ENCODE measurements around the gene STX1A. TPM values are rescaled to one million over a fixed set of nuclear protein-coding genes. Genes with fewer than 3 reads are reported as not detected.
"Not testable (repeated sequence)": the region's sequence is repeated elsewhere in the genome, so short reads cannot be mapped to it uniquely, and the experiment has no call there.

The STX1A gene
- total and polyA plus RNA-seq, 2 of the 8 experiments (the other 6 are each of a cell fraction or from before 2014, with no cell fraction given) = 13.5 to 17.5 TPM

- H4K8ac ChIP-seq (ENCODE audit: extremely low read depth, insufficient read depth, low read length); H3K23me2 ChIP-seq (ENCODE audit: low read depth, low read length); H2AFZ ChIP-seq (ENCODE audit: low read length); H2BK15ac ChIP-seq (ENCODE audit: low read length); H3K4me3 ChIP-seq (ENCODE audit: extremely low read depth in 1 of 4, insufficient read depth in 2 of 4, low read depth in 3 of 4, low read length in 4 of 4); H2BK120ac ChIP-seq (replicated peaks; ENCODE audit: low read depth, low read length); H3K14ac ChIP-seq (ENCODE audit: insufficient read length); H3K18ac ChIP-seq (ENCODE audit: extremely low read depth, low read length); DNase-seq (ENCODE audit: low read depth in 1 of 2, low spot score in 2 of 2); H3K79me2 ChIP-seq (ENCODE audit: control insufficient read depth in 1 of 2, insufficient read depth in 2 of 2, low read length in 2 of 2); FAIRE-seq; H2BK12ac ChIP-seq (ENCODE audit: low read depth, low read length); H3K4ac ChIP-seq (replicated peaks; ENCODE audit: insufficient read length, low read depth, low read length); H3K9ac ChIP-seq (replicated peaks in 1 of 4; ENCODE audit: extremely low read depth in 1 of 4, low read depth in 3 of 4, low read length in 3 of 4); H3K79me1 ChIP-seq (ENCODE audit: low read depth, low read length); H3K36me3 ChIP-seq (ENCODE audit: control insufficient read depth in 2 of 4, insufficient read depth in 4 of 4, low read length in 3 of 4); H3K27ac ChIP-seq (ENCODE audit: low read depth, low read length); H3K4me2 ChIP-seq (ENCODE audit: insufficient read depth in 1 of 2, low read depth in 2 of 2, low read length in 2 of 2); H4K91ac ChIP-seq (replicated peaks; ENCODE audit: insufficient read length, low read length); H3K9me3 ChIP-seq (ENCODE audit: insufficient read depth in 2 of 2, low read depth in 1 of 2, low read length in 1 of 2); H3K27me3 ChIP-seq (replicated peaks in 1 of 4; ENCODE audit: control insufficient read depth in 3 of 4, extremely low read depth in 1 of 4, insufficient read depth in 3 of 4, low read length in 3 of 4); H4K5ac ChIP-seq (ENCODE audit: insufficient read length, low read depth, low read length); H2BK5ac ChIP-seq (ENCODE audit: low read depth, low read length); H2AK5ac ChIP-seq (ENCODE audit: low read depth, low read length); H3K23ac ChIP-seq (ENCODE audit: insufficient read length); H3K4me1 ChIP-seq (replicated peaks in 1 of 4; ENCODE audit: control insufficient read depth in 3 of 4, insufficient read depth in 4 of 4, low read length in 3 of 4); H3K56ac ChIP-seq (replicated peaks; ENCODE audit: insufficient read length, low read depth, low read length); H2BK20ac ChIP-seq (ENCODE audit: low read length): not testable (repeated sequence)
- CTCF ChIA-PET (ENCODE audit: partially characterized antibody) = interaction anchor here (0.9 to 7.4 kb wide), 6 partner anchors 12 to 261 kb away, joined by 3 to 57 read pairs (median 3); no protein-coding TSS in a partner anchor
- 93% methylated on average over 6 of the region's 6 CpGs; no CpG with 5 or more reads in 1 of the 2 experiments for WGBS, 2 experiments (ENCODE audit: extremely low coverage in 1 of 2, insufficient coverage in 1 of 2, insufficient read length in 1 of 2, insufficient replicate concordance in 2 of 2, low coverage in 1 of 2, low lambda C conversion rate in 2 of 2, missing lambda C conversion rate in 1 of 2)
- H4K20me1 ChIP-seq (replicated peaks in 1 of 2; ENCODE audit: control insufficient read depth in 1 of 2, insufficient read depth in 2 of 2, low read length in 2 of 2) = peaks cover 8 to 11% of the 10 kb centered on the region in 2 experiments
- POLR2A ChIA-PET (ENCODE audit: partially characterized antibody) = interaction anchor here (3.1 kb wide), 1 partner anchor 9 kb away, joined by 13 read pairs; no protein-coding TSS in a partner anchor
Observed at GRCh38 chr7:73713319-73713718, 6.2 kb downstream of the STX1A start.

Data from H1 (cell line).